GM23248 (cell line): ENCODE results near the gene DLG1.

Source experiments
- EZH2 ChIP-seq: fragments of 200-600 bp; sonication (generic); IDR thresholded peaks from 2 replicates; pipeline ENCODE4 v1.6.1; 2018; ENCODE audit warnings: antibody characterized with exemption, mild to moderate bottlenecking; ENCODE audit not compliant: insufficient read depth, poor library complexity, severe bottlenecking
- EZH2phosphoT487 ChIP-seq: fragments of 200-600 bp; sonication (generic); IDR thresholded peaks from 2 replicates; pipeline ENCODE4 v1.6.1; 2018; ENCODE audit warnings: antibody characterized with exemption, moderate library complexity, mild to moderate bottlenecking, low read depth; ENCODE audit not compliant: insufficient read depth

GRCh38 chr3:197010556-197011351 lies 287.7 kb downstream of the DLG1 start:
- TF ChIP-seq EZH2phosphoT487 = no peak
- TF ChIP-seq EZH2 = no peak
